Panc1 (cell line): ENCODE data around the gene ENTPD2.

ENCODE experiments used
- TCF7L2 ChIP-seq: IDR thresholded peaks from 2 replicates; pipeline ENCODE4 v1.6.1; 2011; ENCODE audit warnings: mild to moderate bottlenecking, low read depth, low read length, inconsistent platforms
- TF ChIP-seq, protein P1 (sequence below): fragments of 450-650 bp; IDR thresholded peaks from 2 replicates; pipeline ENCODE4 v1.5.1; 2017; ENCODE audit warnings: mild to moderate bottlenecking

DNA sequence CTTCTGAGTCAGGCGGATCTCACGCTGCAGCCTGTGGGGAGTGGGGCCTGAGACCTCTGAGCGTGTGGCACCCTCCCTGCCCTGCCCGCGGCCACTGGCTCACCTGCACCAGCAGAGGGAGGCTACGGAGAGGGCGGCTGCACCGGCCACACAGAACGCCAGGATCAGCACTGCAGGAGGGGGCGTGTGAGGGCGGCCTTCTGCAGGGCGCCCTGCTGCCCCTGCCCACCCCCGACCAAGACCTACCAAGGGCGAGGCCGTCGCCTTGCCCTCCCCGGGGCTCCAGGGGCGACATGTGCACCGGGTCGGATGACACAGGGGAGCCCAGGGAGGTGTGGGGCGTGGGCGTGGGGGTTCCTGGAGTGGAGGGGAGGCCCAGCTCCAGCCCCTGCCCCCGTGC, 13.3 kb downstream of the ENTPD2 start:
- TF ChIP-seq, protein P1, sequence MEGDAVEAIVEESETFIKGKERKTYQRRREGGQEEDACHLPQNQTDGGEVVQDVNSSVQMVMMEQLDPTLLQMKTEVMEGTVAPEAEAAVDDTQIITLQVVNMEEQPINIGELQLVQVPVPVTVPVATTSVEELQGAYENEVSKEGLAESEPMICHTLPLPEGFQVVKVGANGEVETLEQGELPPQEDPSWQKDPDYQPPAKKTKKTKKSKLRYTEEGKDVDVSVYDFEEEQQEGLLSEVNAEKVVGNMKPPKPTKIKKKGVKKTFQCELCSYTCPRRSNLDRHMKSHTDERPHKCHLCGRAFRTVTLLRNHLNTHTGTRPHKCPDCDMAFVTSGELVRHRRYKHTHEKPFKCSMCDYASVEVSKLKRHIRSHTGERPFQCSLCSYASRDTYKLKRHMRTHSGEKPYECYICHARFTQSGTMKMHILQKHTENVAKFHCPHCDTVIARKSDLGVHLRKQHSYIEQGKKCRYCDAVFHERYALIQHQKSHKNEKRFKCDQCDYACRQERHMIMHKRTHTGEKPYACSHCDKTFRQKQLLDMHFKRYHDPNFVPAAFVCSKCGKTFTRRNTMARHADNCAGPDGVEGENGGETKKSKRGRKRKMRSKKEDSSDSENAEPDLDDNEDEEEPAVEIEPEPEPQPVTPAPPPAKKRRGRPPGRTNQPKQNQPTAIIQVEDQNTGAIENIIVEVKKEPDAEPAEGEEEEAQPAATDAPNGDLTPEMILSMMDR: no peak
- TF ChIP-seq TCF7L2: no peak
